GM20000 (cell line): ENCODE results near the gene CDK2AP2.
"Not testable (repeated sequence)": the region's sequence is repeated elsewhere in the genome, so short reads cannot be mapped to it uniquely, and the experiment has no call there.

Experiments
- DNase-seq: peaks from one replicate; pipeline ENCODE4 v3.0.0; 2012; ENCODE audit warnings: low spot score
- TF ChIP-seq, protein P1 (sequence below): IDR thresholded peaks from 2 replicates; pipeline ENCODE4 v1.5.1; 2012; ENCODE audit warnings: mild to moderate bottlenecking, control low read depth; ENCODE audit errors: extremely low read depth, missing control alignments

The CDK2AP2 gene, protein sequence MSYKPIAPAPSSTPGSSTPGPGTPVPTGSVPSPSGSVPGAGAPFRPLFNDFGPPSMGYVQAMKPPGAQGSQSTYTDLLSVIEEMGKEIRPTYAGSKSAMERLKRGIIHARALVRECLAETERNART

DNA sequence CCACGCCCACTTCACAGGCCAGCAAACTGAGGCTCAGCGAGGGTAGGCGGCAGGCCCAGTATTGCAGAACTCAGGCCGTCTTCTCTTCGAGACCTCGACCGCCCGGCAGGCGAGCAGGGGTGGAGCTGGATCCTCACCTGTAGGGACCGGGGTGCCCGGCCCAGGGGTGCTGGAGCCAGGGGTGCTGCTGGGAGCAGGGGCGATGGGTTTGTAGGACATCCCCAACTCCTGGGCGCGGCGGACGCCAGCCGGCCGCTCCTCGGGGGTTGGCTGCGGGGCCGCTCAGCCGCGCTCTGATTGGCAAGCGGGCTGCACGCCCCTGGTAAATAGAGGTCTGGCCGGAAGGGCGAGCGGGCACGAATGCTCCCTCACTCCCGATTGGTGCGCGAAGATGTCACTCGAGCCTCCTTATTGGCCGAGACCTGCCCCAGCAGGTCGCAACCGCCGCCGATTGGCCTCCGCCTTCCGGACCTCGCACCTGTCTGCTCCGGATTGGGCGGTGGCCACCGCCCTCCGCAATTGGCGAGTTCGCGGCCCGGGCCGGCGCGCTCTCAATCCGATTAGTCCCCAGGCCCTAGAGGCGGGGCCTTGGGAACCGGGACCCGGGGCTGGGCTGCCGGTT, at the start of gene CDK2AP2:
Gene CDK2AP2, minus strand, starts transcription at position 299 of the 622 bp plus-strand sequence. Its CDS starts 80 bp downstream, at position 219.
- TF ChIP-seq, protein P1, sequence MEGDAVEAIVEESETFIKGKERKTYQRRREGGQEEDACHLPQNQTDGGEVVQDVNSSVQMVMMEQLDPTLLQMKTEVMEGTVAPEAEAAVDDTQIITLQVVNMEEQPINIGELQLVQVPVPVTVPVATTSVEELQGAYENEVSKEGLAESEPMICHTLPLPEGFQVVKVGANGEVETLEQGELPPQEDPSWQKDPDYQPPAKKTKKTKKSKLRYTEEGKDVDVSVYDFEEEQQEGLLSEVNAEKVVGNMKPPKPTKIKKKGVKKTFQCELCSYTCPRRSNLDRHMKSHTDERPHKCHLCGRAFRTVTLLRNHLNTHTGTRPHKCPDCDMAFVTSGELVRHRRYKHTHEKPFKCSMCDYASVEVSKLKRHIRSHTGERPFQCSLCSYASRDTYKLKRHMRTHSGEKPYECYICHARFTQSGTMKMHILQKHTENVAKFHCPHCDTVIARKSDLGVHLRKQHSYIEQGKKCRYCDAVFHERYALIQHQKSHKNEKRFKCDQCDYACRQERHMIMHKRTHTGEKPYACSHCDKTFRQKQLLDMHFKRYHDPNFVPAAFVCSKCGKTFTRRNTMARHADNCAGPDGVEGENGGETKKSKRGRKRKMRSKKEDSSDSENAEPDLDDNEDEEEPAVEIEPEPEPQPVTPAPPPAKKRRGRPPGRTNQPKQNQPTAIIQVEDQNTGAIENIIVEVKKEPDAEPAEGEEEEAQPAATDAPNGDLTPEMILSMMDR = no peak
- peak; percentile 99 for DNase-seq

DNA sequence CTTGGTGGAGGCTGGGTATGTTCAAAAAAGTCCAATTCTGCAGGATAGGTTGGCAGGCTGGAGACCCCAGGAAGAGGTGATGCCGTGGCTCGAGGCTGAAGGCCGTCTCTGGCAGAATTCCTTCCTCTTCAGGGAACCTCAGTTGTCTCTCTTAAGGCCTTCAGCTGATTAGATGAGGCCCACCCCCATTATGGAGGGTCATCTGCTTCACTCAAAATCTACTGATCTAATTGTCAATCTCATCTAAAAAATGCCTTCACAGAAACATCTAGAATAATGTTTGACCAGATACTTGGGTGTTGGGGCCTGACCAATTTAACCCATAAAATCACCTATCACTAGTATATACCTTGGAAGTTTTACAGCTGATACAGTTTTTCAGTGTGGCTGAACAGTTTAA, 48.3 kb upstream of the CDK2AP2 start:
- no peak for DNase-seq
- TF ChIP-seq, protein P1 = no peak

DNA sequence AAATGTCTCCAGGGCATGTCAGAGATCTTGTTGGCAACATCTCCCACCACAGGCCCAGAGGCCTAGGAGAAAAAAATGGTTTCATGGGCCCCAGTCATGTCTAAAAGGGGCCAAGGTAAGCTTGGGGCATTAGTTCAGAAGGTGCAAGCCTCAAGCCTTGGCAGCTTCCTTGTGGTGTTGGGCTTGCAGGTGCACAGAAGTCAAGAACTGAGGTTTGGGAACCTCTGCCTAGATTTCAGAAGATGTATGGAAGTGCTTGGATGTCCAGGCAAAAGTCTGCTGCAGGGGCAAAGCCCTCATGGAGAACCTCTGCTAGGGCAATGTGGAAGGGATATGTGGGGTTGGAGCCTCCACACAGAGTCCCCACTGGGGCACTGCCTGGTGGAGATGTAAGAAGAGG, 43.7 kb upstream of the CDK2AP2 start:
- DNase-seq = not testable (repeated sequence)

DNA sequence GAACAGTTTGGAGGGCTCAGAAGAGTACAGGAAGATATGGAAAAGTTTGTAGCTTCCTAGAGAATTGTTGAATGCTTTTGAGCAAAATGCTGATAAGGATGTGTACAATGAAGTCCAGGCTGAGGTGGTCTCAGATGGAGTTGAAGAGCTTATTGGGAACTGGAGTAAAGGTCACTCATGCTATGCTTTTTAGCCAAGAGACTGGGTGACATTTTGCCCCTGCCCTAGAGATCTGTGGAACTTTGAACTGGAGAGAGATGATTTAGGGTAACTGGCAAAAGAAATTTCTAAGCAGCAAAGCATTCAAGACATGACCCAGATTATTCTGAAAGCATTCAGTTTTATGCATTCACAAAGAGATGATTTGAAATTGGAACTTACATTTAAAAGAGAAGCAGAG, 43.2 kb upstream of the CDK2AP2 start:
- DNase-seq = no peak
- TF ChIP-seq, protein P1 = no peak

DNA sequence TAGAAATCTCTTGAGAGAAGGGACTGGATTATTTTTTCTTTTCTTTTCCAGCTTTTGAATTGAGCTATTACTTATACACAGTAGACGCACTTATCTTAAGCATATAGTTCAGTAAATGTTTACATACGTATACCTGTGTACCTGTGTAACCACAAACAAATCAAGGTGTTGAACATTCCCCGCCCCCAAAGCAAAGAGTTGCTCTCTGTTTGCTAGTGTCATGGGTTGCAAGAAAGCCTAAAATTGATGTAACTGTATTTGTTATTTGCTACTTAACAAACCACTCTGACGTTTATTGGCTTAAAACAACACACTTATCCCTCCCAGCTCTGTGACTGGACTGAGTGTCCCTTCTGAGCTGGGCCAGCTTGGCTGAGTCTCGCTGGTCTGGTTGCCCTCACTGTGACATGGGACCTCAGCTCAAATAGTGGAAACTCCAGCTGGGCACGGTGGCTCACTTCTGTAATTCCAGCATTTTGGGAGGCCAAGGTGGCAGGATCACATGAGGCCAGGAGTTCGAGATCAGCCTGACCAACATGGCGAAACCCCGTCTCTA, 40.7 kb upstream of the CDK2AP2 start:
- TF ChIP-seq, protein P1 = no peak
- no peak for DNase-seq

DNA sequence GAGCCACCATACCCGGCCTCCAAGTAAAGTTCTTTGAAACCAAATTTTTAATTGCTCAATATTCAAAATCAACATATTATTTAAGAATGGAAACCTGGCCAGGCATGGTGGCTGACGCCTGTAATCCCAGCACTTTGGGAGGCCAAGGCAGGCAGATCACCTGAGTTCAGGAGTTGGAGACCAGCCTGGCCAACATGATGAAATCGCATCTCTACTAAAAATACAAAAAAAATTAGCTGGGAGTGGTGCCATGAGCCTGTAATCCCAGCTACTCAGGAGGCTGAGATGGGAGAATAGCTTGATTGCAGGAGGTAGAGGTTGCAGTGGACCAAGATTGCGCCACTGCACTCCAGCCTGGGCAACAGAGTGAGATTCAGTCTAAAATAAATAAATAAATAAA, 40.1 kb upstream of the CDK2AP2 start:
- DNase-seq = not testable (repeated sequence)

DNA sequence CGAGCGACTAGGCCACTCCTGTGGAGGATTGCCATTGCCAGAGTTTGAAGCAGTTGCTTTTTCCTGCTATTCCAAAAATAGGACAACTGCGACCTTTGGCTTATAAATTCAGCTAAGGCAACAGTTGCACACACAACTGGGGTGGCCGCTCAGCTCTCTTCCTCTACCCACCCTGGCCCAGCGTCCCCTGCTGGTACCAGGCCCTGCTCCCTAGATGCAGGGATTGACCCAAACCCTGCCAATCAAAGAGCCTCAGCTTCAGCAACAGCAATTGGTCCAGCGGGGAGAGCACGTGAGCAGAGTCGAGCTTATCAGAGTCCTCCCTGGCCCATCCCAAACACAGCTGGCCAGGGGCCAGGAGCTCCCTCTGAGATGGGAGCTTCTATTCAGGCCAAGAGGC, 37.3 kb upstream of the CDK2AP2 start:
- TF ChIP-seq, protein P1 = no peak
- no peak for DNase-seq

DNA sequence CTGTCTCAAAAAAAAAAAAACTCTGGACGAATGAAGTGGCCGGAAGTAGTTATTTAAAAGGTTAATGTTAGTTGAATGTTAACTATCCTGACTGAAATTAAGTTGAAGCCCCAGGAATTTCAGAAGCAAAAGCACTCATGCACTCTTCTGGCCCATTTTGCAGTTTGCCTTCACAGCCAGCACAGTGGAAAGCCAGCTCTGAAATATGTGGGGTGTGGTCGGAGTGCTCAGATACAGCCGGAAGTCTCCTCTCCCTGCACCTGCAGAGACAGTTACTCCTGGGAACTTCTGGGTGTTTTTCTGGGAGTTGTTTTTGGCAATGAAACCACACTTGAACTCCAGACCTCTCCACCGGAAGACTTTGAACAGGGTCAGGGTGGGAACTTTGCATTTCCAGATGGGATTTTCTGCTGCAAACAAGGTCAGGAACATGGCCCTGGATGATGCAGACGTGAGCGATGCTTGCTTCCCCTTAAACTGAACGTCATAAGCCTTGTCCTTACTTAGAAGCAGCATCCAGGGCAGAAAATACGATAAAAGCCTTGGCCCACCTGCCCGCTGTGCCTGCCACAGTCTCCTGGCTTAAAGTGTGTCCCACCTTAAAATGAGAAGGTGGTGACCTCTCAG, 36.8 kb upstream of the CDK2AP2 start:
- DNase-seq = no peak
- TF ChIP-seq, protein P1 = no peak
